GM18520 (cell line): ENCODE results near the gene FGFBP1.

Experiments
- ATAC-seq: cut with Tn5 transposase; IDR thresholded peaks from one replicate; pipeline ENCODE4 v1.9.1; 2021; ENCODE audit not compliant: unreplicated experiment

Gene FGFBP1

DNA sequence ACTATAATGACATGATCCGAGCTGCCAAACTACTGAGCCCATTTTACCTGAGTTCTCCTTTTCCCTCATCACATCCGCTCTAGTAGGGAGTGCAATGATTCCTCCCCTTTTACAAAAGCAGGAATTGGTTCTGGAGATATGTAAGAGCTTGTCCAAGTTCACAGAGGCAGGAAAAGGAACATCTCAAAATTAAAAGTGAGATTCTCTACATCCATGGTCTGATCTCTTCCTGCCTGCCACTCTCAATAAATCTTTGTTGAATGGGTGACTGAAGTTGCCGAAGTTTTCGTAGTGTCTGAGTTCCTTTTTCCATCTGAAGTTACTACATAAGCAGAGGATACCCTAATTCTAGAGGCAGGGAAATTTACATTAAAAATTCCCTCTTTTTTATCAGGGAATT lies at the start of gene FGFBP1:
TSS of gene FGFBP1 (minus strand) at position 101 of the 400 bp plus-strand sequence. CDS start 2,108 bp downstream, outside the sequence.
- no peak for ATAC-seq

DNA sequence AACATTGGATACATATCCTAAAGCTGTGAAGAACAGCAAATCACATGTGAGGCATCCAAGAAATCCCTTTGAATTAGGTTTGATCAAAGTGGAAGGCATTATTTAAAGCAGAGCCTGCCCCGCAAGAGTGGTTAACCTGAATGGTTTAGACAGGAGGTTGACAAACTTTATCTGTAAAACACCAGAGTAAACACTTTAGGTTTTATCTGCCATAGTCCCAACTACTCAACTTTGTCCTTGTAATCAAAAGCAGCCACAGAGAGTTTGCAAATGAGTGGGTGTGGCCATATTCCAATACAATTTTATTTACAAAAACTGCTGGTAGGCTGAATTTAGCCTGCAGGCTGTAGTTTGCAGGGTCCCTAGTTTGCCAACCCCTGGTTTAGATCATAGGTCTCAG lies 49.7 kb upstream of the FGFBP1 start:
- ATAC-seq: no peak

DNA sequence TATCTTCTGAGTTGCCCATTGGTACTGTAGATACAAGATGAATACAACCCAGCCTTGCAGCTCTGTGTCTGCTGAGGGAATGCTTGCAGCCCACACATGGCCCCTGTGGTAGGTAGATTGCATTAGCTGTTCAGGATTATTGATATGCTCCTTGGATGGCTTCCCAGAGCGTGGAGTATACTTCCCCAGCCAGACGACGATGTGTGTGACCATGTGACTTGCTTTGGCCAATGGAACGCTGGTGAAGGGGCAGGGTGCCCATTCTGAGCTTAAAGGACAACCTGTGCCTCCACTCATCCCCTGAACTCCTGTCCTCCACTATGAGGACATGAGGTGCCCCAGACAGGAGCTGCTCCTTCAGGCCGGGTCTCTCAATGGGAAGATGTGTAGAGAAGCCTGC lies 48.4 kb upstream of the FGFBP1 start:
- ATAC-seq: no peak

DNA sequence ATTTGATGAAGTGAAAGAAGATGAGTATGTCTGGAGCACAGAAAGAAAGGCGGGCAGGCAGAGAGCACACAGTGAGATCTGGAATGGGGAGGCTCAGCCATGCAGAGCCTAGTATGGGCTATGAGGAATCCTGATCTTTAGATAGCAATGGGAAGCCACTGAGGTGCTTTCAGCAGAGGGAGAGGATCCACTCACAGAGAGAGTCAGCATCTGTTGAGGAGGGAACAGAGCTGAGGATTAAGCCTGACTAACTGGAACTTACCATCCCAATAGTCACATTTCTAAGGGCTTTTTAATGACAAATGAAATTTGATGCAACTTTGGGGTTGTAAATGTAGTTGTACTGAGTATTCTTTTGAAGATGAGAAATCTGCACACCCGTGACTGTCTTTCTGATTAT lies 45.1 kb upstream of the FGFBP1 start:
- ATAC-seq: no peak

DNA sequence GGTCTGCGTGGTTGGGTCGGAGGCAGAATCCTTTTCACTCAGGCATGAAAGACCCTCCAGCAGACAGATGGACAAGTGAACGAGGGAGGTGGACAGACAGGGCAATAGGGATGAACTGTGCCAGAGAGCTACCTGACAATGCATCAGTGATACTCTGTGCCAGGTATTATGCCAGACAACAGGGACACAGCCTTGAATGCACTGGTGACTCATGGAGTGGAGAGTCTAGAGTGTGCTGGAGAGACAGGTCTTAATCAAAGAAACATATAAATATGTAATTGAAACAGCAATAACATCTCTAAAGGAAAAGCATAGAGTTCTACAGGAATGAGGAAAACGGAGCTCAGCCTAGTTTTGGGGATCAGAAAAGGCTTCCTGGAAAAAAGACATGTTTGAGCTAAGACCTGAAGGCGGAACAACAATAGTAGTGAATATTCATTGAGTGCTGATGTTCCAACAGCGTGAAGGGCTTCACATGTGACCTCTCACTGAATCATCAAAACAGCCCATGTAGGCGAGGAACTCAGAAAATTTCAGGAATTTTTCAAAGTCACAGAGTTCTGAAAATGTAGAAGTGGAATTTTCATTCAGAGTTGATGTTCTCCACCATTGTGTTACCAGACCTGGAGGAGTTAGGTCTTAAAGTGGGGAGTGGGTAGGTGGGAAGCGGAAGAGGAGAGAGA lies 44.4 kb upstream of the FGFBP1 start:
- ATAC-seq: no peak

DNA sequence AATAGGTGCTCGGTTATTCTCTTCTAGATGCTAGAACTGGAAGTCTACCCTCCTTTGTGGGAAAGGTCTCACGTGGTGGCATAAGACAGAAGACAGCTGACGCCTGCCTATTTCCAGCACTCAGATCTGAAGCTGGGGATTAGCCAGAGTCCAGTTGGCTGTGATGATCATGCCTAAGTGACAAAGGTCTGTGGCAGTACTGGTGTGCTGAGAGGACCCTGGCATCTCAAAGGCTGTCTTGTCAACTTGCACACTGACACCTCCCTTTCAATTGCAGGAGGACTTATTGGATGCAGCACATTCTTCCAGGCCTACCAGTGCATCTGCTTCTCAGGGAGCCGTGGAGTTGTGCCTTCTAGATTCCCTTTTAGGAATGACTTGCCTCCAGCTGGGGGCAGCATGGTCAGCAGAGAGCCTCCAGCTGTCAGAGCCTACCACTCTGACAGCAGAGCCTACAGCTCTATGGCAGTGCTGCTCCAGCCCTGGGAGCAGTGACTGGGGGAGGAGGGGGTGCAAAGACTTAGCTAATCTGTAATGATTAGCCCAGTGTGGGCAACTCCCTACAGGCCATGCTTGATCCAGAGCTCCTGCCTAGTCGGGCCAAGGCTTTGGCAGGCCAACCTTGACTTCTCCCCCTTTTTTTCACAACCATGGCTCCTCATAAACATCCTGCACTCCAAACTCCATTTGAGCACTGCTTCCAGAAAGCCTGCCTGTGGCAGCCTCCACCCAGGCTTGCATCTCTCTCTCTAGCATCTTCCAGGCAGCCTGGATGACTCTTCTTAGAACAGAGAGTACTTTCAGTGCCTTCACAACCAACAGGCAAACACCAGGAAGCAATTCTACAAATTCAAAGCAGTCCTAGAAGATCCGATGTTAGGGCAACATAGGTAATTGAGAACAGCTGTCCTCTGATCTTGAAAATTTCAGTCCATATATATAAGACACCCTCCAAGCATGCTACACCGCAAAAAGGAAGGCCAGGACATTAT lies 38.2 kb upstream of the FGFBP1 start:
- ATAC-seq: no peak

DNA sequence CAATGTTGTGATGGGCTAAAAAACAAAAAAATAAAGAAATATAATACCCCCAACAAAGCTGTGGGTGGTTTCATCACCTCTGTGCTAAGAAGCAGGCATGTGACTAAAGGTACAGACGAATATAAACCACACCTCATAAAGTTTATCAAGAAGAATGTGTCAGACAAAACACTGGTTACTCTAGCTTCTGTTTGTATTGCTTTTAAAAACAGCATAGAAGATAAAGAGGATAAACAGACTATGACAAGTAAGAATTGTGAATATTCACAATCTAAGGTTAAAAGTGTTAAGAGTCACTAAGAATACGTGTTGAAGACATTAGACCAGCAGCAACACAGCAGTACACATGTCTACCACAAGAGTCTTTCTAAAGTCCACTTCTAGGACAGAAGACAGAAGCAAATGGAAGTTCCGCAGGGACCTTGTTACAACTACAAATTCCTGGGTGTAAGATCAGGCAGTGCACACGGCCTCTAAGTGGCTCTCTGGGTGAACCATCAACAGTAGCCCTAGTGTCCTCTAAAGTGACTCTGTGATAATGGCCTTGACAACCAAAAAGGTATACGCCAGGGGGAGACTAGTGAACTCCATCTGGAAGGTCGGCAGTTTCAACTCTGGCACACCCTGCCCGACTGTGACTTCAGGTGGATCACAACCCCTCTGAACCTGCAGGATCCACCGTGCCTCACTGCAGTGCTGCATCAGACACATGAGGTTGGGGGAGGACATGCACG lies 32.7 kb upstream of the FGFBP1 start:
- ATAC-seq: no peak

DNA sequence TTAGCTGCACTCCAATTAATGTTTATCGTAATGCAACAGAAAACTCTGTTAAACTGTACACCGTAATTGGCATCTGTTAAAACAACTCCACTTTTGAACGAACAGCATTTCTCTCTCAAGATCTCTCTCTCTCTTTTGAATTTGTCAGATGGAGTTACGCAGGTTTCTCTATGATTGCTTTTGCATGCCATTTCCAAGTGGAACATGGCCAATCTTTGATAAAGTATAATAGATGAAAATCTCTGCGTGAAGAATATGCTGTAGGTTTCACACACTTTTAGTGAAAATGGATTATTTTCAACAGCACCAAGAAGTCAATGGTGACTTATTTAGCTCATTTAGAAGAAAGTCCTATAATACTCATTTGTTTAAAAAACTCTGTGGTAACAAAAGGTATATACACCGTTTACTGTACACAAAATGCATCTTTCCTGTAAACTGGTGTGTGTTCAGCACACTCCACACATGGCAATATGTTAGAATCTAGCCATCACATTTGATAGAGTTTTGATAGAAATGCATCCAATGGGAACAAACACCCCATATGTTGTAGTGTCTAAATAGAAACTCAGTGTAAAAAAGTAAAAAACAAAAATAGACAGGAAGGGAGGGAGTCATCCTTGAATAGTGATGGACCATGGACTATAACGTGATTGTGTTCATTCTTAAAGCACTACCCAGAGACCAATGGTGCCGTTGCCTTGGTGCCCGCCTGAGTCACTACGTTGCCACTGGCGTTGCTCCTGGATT lies 30.2 kb upstream of the FGFBP1 start:
- no peak for ATAC-seq

DNA sequence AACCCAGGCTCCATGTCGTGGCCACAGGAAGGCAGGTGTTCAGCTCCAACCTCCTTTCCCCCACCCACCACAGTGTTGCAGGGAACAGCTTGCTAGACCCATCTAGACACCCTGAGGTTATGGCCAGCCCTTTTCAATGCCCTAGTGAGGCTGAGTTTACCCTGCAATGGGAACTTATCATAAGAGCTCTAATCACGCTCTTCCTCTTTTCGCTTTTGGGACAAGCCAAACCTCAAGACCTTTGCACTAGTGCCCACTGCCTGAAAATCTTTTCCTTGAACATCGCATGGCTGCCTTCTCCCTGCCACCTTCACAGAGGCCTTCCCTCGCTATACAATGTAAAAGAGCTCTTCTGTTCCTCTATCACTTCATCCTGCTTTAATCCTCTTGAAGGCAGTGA lies 26.8 kb upstream of the FGFBP1 start:
- ATAC-seq: no peak

DNA sequence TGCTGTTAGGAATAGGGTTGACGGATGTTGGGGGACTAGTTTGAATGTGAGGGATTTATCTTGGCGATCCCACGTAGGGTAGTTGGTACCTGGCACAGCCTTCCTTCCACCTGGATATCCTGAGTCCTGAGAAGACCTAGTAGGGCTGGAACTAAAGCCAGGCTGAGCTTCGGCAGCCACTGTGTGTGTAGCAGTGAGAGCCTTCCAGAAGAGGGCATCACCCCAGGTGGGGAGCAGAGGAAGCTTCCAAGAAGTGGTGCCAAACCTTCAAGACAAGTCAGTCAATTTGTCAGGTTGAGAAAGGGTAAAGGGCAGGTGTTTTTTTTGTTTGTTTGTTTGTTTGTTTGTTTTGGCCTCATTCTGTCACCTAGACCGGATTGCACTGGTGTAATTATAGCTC lies 25.6 kb upstream of the FGFBP1 start:
- no peak for ATAC-seq

DNA sequence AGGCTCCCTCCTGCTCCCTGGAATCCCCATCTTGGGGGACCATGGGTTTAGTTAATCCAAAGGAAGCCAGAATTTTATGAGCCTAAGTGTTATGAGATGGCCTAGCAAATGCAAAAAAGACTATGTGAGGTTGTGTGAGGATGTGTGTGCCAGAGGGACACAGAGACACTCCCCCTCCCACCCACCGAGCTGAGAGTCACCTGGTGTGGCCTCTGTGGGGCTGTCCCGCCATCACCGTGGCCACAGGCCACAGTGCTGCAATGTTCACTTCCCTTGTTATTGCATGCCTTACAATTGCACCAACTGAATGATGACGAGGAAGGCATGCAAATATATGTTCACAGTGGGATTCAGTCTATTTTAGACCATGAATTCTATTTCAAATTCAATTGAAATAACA lies 25.0 kb upstream of the FGFBP1 start:
- ATAC-seq: peak; percentile 96

DNA sequence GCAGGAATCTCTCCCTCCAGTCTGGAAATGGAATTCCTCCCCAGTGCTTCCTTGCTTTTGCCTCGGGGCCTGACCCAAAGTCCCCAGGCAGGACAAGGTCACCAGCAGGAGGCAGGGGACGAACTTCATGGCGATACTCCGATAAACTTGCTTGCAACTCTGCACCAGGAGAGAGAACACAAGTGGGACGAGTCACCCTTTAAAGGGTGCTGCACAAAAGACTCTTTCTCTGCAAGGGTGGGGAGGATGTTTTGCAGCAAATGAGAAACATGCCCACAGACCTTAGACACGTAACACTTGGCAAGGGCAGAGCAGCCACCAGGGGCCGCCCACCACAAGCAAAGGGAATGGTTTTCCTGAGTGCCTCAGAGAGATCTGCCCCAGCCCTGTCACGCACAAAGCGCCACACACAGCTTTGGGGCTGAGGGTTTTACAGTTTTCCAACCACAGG lies 24.5 kb upstream of the FGFBP1 start, which contains the start of gene FGFBP2:
TSS of gene FGFBP2 (minus strand) at position 175 of the 451 bp plus-strand sequence. CDS start at position 129, 46 bp downstream.
- ATAC-seq: peak; percentile 17

DNA sequence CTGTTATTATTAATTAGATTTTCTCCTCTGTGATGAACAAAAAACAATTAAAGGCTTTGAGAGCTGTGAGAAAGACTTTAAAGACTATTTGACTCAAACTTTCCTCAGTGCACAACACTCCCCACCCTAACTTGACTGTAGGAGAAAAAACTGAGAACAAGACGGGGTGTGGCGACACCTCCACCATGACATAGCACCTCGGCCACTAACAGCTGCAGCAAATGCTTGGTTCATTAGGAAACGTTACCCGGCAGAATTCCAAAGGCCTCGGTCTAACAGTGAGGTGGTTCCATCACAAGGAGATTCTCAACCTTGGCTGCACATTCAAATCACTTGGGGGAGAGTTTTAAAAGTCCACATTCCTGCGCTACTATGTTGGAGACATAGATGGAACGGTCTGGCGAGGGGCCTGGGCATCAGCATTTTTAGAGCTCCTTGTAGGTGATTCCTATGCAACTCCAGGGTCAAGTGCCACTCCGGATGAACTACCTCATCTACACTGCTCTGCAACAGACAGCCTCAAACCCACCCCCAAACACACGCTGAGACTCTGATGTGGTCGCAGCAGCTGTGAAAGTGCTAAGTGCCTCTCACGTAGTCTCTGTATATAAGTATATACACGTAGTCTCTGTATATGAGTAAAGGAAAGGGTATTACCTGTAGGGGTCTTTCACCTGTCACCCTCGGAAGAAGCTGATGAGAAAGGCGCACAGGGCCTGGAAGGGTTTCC lies 23.4 kb upstream of the FGFBP1 start:
- no peak for ATAC-seq

DNA sequence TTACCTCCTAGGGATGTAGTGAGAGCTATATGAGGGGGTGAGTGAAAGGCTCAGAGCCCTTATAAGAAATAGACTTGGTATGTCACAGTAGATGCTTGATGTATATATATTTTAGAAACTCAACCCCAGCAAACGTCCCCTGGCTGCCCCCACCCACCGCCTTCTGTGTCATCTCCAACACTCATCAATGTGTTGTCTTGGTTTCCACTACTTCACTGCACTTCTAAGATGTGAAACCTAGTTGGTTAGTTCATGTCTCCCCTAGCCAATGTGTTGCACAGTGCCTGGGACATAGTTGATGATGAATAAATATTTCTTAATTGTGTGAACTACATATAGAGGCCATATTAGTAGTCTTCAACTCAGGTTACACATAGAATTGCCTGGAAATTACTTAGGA lies 20.0 kb upstream of the FGFBP1 start:
- ATAC-seq: no peak

DNA sequence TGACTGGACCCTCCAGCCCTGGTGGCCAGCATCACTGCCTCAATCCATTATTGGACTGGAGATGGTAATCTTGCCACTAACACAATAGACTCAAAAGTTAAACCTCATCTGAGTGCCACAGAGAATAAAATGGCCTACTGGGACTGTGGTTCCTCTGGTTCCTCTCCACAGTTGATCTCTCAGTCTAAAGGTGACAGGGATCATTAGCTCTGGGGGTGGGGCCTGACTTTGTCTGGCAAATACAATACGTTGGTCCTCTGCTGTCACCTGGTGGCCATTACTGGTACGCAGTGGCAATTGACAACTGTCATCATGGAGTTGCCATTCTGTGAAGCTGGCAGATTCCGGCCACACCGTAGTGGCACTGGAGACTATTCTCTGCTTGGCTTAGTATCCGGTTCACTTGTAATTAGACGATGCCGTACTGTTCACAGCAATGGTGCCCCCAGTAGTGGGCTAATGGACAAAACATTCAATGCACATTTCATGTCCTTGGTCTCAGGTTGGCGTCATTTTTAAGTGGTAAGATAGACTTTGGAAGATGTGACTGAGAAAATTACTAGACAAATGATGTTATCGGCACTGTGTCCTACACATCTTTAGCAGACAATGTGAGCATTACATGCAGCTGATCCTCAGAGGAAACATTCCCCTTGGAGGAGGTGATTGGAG lies 17.8 kb upstream of the FGFBP1 start:
- ATAC-seq: peak; percentile 85

DNA sequence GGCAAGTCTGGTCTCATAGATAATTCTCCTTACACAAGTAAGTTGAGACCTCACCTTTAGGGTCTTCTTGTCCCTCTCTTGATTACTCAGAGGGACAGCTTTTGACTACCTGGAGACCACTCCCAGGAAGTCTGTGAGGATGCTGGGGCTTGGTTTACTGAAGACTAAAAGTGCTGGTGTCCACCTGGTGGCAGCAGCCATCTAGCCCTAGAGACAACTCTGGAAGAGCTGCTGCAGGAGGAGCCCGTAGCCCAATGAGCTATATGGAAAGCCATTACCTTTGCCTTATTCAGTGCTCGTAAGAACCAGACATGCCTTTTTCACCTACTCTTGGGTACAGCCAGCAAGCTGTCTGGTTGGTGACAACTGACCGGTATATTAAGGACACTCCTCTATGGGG lies 17.1 kb upstream of the FGFBP1 start:
- no peak for ATAC-seq

DNA sequence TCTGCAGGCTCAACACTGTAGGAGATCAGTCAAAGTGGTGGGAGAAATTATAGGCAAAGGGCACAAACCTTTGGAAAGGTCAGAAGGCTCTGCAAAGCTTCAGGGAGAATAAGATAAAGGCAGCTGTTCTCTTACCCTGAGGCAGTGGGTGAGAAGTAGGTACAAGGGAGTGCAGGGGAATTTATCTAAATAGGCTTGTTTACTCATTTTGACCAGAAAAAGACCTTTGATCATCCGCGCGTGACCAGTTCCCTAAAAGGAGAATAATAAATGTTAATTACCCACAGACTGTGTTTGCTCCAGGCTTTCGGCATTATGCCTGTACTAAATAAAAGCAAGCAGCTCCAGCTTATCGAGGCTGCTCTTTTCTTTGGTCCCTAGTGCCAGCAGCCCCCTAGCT lies 15.1 kb upstream of the FGFBP1 start:
- no peak for ATAC-seq

DNA sequence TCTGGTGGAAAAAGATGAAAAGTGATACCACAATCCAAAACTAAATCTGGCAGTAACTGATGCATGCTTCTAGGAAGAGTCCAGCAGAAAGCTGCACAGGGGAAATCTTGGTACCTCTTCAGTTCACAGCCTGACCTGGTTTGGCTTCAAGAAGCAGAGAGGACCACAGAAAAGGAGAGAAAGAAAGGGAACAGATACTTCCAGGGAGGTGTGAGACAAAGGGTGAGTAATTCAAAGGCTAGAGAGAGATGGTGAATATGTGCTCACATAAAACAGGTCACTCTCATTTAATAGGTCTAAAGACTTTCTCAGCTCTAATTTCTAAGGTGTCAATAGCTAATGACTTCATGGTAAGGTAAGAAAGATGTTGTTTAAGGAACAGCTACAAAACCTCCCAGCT lies 13.2 kb upstream of the FGFBP1 start:
- no peak for ATAC-seq

DNA sequence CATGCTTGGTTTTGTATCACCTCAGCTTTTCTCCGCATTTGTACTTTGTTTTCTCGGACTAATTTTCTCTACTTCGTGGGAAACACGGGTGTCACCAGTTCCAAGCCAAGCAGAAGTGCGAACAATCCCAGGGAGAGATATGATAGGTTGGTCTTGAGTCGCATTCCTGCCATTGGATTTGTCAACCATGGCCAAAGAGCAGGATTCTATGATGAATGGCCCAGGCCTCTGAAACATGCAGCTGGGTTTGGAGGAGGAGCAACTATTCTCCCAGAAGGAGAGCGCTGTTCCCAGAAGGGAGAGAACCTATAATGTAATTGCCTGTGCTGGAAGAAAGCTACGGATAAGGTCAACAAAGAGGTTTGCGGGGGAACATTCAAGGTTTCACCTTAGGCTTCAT lies 10.3 kb upstream of the FGFBP1 start:
- no peak for ATAC-seq
